ENCODE data around the gene HIC1.
A peak's percentile ranks its signal among the peaks of the same experiment; 100 is the strongest.

HIC1 gene

DNA sequence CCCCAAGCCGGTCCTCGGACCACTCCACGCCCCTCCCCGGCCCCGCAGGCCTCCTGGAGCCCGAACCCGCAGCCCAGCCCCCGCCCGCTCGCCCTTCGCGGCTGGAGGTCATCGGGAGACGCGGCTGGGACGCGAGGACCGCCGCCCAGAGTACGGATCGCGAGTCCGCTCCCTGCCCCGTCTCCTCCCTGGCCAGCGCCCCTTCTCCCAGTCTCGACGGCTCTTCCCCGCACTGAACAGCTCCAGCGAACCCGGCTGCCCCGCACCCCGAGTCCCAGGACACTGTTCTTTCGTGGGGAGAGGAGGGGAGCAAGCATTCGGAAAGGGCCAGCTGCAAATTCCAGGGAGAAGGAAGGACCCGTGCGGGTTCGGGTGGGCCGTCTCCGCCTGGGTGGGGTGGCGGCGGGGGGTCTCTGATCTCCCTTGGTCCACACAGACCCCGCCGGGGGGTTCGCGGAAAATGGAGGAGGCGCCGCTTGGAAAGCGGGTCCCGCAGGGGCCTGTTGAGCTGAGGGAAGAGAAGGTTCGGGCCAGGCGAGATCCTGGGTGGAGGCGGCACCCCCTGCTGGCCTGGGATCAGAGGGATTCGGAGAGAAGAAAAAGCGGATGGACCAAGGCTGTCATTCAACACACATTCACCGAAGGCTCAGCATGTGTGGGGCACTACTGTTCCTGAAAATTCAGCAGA lies 29.1 kb upstream of the HIC1 start:
- peak; percentile 79 for DNase-seq

GRCh38 chr17:2027528-2028233 lies 27.2 kb upstream of the HIC1 start:
- DNase-seq, result no peak

DNA sequence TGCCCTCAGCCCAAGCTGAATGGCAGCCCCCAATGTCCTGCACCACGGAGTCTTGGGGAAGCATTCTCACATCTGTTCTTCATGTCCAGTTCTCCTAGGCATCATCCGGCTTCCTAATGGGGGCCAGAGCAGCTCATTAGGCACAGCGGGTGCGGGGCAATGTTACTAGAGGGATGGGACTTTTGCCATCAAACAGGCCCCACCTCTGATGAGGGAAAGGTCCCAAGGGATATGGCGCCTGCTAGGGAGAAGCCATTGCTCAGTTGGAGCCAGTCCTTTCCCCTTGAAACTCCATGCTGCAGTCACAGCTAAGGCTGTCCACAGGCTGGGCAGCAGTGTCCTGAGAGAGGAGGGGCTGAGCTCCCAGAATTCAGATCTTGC lies 26.7 kb upstream of the HIC1 start:
- DNase-seq, result no peak

DNA sequence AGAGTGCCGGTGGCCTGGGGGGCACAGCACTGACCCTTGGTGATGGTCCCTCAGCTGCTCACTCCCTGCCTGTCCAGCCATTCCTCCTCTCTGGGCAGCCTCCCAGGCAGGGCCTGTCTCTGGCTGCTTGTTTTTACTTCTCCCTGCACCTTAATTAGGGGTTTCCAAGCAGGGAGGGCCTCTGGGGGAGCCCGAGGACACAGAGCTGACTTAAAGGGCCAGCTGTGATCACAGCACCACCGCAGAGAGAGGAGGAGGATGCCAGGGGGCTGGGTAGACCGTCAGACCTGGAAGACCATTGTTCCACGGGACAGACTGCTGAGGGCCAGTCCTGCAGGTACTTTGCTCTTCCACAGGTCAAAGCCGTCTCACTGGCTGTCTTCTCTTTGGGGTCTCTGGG lies 26.2 kb upstream of the HIC1 start:
- no peak for DNase-seq

GRCh38 chr17:2029911-2030778 lies 24.8 kb upstream of the HIC1 start, which contains the start of gene DPH1:
TSS of gene DPH1 (plus strand) at chr17:2030153. CDS start at chr17:2030170, 17 bp downstream.
- DNase-seq, result peak; percentile 92

DNA sequence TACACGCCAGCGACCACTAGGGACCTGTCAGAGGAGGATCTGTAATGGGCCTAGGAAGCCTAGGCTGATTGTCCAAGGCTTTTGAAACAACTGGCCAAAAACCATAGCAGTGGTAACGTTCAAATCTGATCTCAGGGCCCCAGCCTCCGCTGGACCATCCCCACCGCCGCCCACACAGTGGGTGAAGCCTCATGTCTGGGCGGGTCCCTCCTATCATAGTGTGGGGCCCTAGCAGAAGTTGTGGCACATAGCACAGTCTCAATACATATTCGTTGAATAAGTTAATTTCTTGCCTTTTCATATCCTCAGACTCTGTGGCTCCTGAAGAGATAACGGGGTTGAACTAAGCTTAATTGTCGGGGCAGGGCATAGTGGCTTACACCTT lies 24.1 kb upstream of the HIC1 start:
- no peak for DNase-seq

DNA sequence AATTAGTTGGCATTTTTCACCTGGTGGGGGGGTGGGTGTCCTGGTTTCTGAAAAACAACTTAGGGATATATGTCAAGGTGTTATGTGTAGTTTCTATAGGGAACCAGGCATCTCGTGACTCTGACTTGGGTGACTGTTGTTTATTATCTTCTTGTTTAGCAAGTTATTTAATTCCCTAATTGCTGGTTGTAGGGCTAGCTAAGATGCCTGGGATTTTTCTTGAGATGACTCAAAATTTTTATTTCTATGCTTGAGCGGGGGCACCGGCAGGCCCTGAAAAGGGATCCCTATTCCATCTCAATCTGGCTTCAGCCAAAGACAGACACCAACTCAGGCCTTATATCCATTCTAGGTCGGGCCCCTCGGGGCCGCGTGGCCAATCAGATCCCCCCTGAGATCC lies 21.8 kb upstream of the HIC1 start:
- no peak for DNase-seq

- peak; percentile 78 for DNase-seq
These were observed 20.7 kb upstream of the HIC1 start for GRCh38 chr17:2034157-2034556.

DNA sequence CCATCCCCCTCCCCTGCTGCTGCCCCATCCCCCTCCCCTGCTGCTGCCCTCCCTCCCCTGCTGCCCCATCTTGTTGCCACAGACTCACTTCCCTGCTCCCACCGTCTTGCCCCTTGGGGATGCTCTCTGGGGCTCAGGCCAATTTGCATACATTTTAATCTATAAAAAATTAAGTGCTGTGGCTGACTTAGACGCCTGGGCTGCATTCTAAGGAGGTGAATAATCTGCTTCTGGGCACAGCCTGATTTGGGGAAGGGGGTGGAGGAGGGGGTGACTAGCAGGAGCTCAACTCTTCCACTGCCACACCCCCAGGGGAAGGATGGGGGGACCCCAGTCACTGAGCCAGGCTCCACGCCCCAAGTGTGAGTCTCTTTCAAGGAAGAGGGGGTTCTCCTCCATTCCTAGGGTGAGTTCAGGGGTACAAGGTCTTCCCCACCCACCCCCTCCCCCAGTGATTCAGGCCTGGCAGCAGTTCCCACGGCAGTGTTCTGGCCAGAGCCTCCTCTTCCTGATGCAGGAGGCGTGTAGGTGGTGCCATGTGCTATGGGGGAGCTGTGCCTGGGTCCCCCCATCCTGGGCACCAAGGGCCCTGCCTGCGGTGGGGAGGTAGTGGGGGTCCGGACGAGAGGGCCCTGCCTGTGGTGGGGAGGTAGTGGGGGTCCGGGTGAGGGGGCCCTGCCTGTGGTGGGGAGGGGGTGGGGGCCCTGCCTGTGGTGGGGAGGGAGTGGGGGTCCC lies 19.9 kb upstream of the HIC1 start:
- peak; percentile 83 for DNase-seq

GRCh38 chr17:2035541-2036488 lies 19.1 kb upstream of the HIC1 start:
- no peak for DNase-seq

DNA sequence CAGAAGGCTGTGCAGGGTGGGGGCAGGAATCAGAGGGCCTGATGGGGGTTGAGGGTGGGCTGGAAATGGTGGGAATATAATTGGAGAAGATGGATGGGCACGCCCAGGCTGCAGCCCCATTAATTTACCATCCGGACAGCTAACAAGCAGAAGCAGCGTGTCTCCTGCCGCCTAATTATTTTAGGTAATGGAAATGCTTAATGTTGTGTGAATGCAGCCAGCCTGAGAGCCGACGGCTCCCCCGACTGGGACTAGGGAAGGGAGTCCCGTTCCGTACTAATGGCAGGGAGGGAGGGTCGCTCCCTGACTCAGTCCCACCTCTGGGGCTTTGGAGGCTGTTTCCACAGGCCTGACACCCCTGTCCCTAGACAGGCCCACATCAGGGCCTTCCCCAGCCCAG lies 17.7 kb upstream of the HIC1 start:
- no peak for DNase-seq

- DNase-seq, result no peak
These were observed 14.6 kb upstream of the HIC1 start for GRCh38 chr17:2040219-2040827.

DNA sequence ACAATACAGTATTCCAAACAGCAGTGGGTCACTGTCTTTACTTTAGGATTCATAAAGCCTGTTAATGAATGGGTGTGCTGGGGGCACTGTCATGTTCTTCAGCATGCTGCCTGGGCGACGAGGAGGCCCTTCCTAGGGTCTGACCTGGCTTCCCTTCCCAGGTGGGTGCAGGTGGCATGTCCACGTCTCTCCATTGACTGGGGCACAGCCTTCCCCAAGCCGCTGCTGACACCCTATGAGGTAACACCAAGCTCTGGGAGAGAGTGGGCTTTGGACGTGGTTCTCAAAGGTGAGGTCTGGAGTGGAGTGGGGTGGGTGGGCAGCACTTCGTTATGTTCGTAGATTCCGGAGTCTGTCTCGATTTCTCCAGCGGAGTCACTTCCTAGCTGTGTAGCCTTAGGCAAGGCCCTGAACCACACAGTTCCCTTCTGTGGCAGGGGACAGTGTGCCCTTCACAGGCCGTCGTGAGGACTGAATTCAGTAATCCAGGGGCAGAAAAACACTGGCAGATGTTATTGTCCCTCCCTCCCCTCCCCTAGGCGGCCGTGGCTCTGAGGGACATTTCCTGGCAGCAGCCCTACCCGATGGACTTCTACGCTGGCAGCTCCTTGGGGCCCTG lies 13.9 kb upstream of the HIC1 start:
- peak; percentile 53 for DNase-seq

DNA sequence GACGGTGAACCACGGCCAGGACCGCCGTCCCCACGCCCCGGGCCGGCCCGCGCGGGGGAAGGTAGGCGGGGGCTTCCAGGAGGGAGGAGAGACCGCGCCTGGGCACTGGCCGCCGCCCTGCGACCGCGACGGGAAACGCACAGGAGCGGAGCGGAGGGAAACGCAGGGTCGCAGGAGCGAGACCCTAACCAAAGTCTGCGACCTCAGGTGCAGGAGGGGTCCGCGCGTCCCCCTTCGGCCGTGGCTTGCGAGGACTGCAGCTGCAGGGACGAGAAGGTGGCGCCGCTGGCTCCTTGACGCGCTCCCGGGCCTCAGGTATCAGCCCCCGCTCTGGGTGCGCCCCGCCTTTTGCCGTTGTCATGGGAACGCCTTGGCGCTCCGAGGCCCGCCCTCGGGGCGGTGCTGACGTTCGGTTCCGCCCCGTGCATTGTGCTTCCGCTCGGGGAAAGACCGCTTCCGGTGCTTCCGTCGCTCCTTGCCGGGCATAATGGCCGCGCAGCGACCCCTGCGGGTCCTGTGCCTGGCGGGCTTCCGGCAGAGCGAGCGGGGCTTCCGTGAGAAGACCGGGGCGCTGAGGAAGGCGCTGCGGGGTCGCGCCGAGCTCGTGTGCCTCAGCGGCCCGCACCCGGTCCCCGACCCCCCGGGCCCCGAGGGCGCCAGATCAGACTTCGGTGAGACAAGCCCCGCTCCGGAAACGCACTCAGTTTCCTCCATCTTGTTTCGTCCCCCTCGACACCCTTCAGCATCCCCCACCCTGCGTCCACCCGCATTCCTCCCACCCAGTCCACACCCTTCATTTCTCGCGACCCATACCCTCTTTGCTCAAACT lies 13.1 kb upstream of the HIC1 start, which contains the start of gene OVCA2:
TSS of gene OVCA2 (plus strand) at position 462 of the 829 bp plus-strand sequence. CDS start at position 488, 26 bp downstream.
- peak; percentile 96 for DNase-seq

DNA sequence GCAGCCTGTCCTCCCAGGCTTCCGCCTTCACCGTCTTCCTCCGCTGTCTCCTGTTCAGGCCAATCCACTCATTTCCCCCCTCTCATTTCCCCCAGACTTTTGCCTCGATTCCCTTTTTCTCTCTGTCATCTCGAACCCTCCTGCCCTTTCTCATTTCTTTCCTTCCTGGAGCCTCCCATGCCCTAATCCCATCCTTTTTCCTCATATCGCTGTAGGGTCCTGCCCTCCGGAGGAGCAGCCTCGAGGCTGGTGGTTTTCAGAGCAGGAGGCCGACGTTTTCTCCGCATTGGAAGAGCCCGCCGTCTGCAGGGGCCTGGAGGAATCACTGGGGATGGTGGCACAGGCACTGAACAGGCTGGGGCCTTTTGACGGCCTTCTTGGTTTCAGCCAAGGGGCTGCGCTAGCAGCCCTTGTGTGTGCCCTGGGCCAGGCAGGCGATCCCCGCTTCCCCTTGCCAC lies 12.5 kb upstream of the HIC1 start:
- DNase-seq, result peak; percentile 27

- no peak for DNase-seq
These were observed 12.0 kb upstream of the HIC1 start for GRCh38 chr17:2042933-2043332.

- DNase-seq, result no peak
These were observed 11.1 kb upstream of the HIC1 start for GRCh38 chr17:2043785-2044184.

- no peak for DNase-seq
These were observed 10.5 kb upstream of the HIC1 start for GRCh38 chr17:2044263-2044894.

GRCh38 chr17:2047590-2047989 lies 7.3 kb upstream of the HIC1 start:
- no peak for DNase-seq

Measured in NCI-H2171 (cell line).